Naive B cell (primary cell): Measurements from ENCODE around the gene DENND4A. TPM values are rescaled to one million over a fixed set of nuclear protein-coding genes. Genes with fewer than 3 reads are reported as not detected.
"Not testable (repeated sequence)": the region's sequence is repeated elsewhere in the genome, so short reads cannot be mapped to it uniquely, and the experiment has no call there.

Source experiments
- ATAC-seq, 2 donors: fragments of 150-1000 bp; cut with Tn5 transposase; 2 replicates each; pipeline ENCODE4 v1.10.0; 2021; ENCODE audit warnings: low read depth in 2 of 2, mild to moderate bottlenecking in 2 of 2, moderate library complexity in 2 of 2
- DNase-seq: peaks from one replicate; pipeline ENCODE4 v3.0.0; 2022
- H3K27ac Mint-ChIP-seq, 6 donors: one replicate each; pipeline ENCODE4 v1.8.0; 2020 to 2022; ENCODE audit warnings: mild to moderate bottlenecking in 6 of 6, mixed read lengths in 6 of 6, moderate library complexity in 5 of 6, inconsistent platforms in 2 of 6
- H3K27me3 Mint-ChIP-seq, 3 donors: one replicate each; pipeline ENCODE4 v1.8.0; 2021 to 2022; ENCODE audit warnings: mixed read lengths in 3 of 3, mild to moderate bottlenecking in 1 of 3
- H3K36me3 Mint-ChIP-seq, 2 donors: one replicate each; pipeline ENCODE4 v1.8.0; 2020 to 2022; ENCODE audit warnings: mixed read lengths in 2 of 2, inconsistent platforms in 1 of 2, mild to moderate bottlenecking in 1 of 2
- H3K4me1 Mint-ChIP-seq, 3 donors: one replicate each; pipeline ENCODE4 v1.8.0; 2020 to 2022; ENCODE audit warnings: mixed read lengths in 3 of 3, inconsistent platforms in 1 of 3, mild to moderate bottlenecking in 1 of 3, moderate library complexity in 1 of 3
- H3K4me3 Mint-ChIP-seq, 8 donors: one replicate each; pipeline ENCODE4 v1.8.0; 2020 to 2022; ENCODE audit warnings: mild to moderate bottlenecking in 8 of 8, mixed read lengths in 8 of 8, moderate library complexity in 8 of 8, inconsistent platforms in 2 of 8
- H3K9me3 Mint-ChIP-seq, 7 donors: one replicate each; pipeline ENCODE4 v1.8.0; 2020 to 2022; ENCODE audit warnings: mixed read lengths in 7 of 7, mild to moderate bottlenecking in 5 of 7, inconsistent platforms in 2 of 7, moderate library complexity in 1 of 7
- polyA plus RNA-seq, 6 donors: library from polyadenylated mRNA; unstranded; fragments of 300-500 nt; fragmentation: Illumina TruSeq; gene quantifications; one replicate each; pipeline ENCODE4 v1.2.3, GENCODE V29; 2021; ENCODE audit warnings: low read depth in 6 of 6

The DENND4A gene
- polyA plus RNA-seq, 6 donors from 2014 or later, result 18.3 to 38.9 (median 26.8) TPM

- Mint-ChIP-seq H3K27ac (peak overlapping the region in 2 of 6 donors; percentile 19 to 38), H3K36me3 (peaks cover 0 to 9% of the 10 kb centered on the region in 2 donors), H3K27me3 (no peaks in the 10 kb centered on the region), H3K4me1 (no peaks in the 10 kb centered on the region), H3K4me3 (no peak overlapping the region), H3K9me3 (no peaks in the 10 kb centered on the region)
- DNase-seq (no peak), ATAC-seq (no peak)
Observed at GRCh38 chr15:65619626-65620290, 172.3 kb downstream of the DENND4A start.

- Mint-ChIP-seq H3K27me3 (no peaks in the 10 kb centered on the region), H3K4me1 (no peaks in the 10 kb centered on the region), H3K9me3 (no peaks in the 10 kb centered on the region), H3K27ac (no peak overlapping the region), H3K36me3 (no peaks in the 10 kb centered on the region), H3K4me3 (no peak overlapping the region)
- ATAC-seq, result no peak
- DNase-seq, result no peak
Observed at GRCh38 chr15:65618560-65619109, 173.5 kb downstream of the DENND4A start.

GRCh38 chr15:65615887-65616286 is 176.2 kb downstream of the DENND4A start:
- H3K4me3 Mint-ChIP-seq, H3K36me3 Mint-ChIP-seq, H3K27me3 Mint-ChIP-seq, H3K27ac Mint-ChIP-seq, H3K9me3 Mint-ChIP-seq, ATAC-seq, DNase-seq: not testable (repeated sequence)
- peaks cover 15 to 16% (median 16%) of the 10 kb centered on the region in 3 donors for H3K4me1 Mint-ChIP-seq

GRCh38 chr15:65612949-65613744 is 178.9 kb downstream of the DENND4A start:
- H3K9me3 Mint-ChIP-seq, result peaks cover 0 to 2% (median 0%) of the 10 kb centered on the region in 7 donors
- H3K4me3 Mint-ChIP-seq, result peak overlapping the region in 3 of 8 donors; percentile 12 to 95 (median 23)
- ATAC-seq (no peak), DNase-seq (no peak)
- H3K27me3 Mint-ChIP-seq, result no peaks in the 10 kb centered on the region
- peaks cover 23 to 30% (median 28%) of the 10 kb centered on the region in 3 donors for H3K4me1 Mint-ChIP-seq
- no peaks in the 10 kb centered on the region for H3K36me3 Mint-ChIP-seq
- H3K27ac Mint-ChIP-seq, result no peak overlapping the region

GRCh38 chr15:65612616-65612946 is 179.5 kb downstream of the DENND4A start:
- ATAC-seq, result no peak
- H3K9me3 Mint-ChIP-seq, result peaks cover 0 to 2% (median 0%) of the 10 kb centered on the region in 7 donors
- H3K27ac Mint-ChIP-seq, result peak overlapping the region in 2 of 6 donors; percentile 15 to 97
- peaks cover 23 to 33% (median 30%) of the 10 kb centered on the region in 3 donors for H3K4me1 Mint-ChIP-seq
- no peak for DNase-seq
- H3K4me3 Mint-ChIP-seq, result peak overlapping the region in 6 of 8 donors; percentile 29 to 99 (median 76)
- H3K27me3 Mint-ChIP-seq, result no peaks in the 10 kb centered on the region
- H3K36me3 Mint-ChIP-seq, result no peaks in the 10 kb centered on the region

- H3K9me3 Mint-ChIP-seq, result peaks cover 0 to 2% (median 0%) of the 10 kb centered on the region in 7 donors
- H3K4me1 Mint-ChIP-seq, result peaks cover 23 to 34% (median 30%) of the 10 kb centered on the region in 3 donors
- DNase-seq, result no peak
- H3K36me3 Mint-ChIP-seq, result no peaks in the 10 kb centered on the region
- ATAC-seq, result no peak
- H3K4me3 Mint-ChIP-seq, result peak overlapping the region; percentile 94 to 99 (median 98)
- no peaks in the 10 kb centered on the region for H3K27me3 Mint-ChIP-seq
- H3K27ac Mint-ChIP-seq, result peak overlapping the region; percentile 96 to 99 (median 98)
Observed at GRCh38 chr15:65611888-65612615, 180.0 kb downstream of the DENND4A start.

GRCh38 chr15:65610871-65611718 is 181.0 kb downstream of the DENND4A start, which contains the start of gene INTS14:
TSS of gene INTS14 (minus strand) at chr15:65611131. CDS start at chr15:65607380, 3,751 bp downstream.
- peak; percentile 81 for DNase-seq
- H3K27me3 Mint-ChIP-seq, result no peaks in the 10 kb centered on the region
- peaks cover 23 to 34% (median 32%) of the 10 kb centered on the region in 3 donors for H3K4me1 Mint-ChIP-seq
- peak within 1 kb of the TSS; percentile 96 to 99 (median 98) for H3K27ac Mint-ChIP-seq
- peaks cover 0 to 2% (median 0%) of the 10 kb centered on the region in 7 donors for H3K9me3 Mint-ChIP-seq
- H3K4me3 Mint-ChIP-seq, result peak within 1 kb of the TSS; percentile 94 to 99 (median 98)
- peak; percentile 95 to 96 for ATAC-seq
- no peaks in the 10 kb centered on the region for H3K36me3 Mint-ChIP-seq

Other genes starting within 250 kb of the DENND4A start
- gene INTS14, start 181.2 kb downstream of the DENND4A start, polyA plus RNA-seq, result 10 to 100 TPM; 15.1 to 27.4 (median 22.6) TPM
- 1 to 10 TPM in 5 of 6 donors, not detected in 1; 2.3 to 3.7 (median 2.7) TPM for gene SLC24A1, start 170.4 kb downstream of the DENND4A start, polyA plus RNA-seq
- gene RAB11A, start 77.2 kb upstream of the DENND4A start, polyA plus RNA-seq, result 100 to 1,000 TPM; 204 to 294 (median 234) TPM